Ovary (tissue), 9 donors: ENCODE results near the gene CLDN2. TPM values are rescaled to one million over a fixed set of nuclear protein-coding genes. Genes with fewer than 3 reads are reported as not detected.

ENCODE experiments used
- DNase-seq, 5 donors: peaks; one replicate each; pipeline ENCODE4 v3.0.0-alpha.2; 2019 to 2020
- H3K27ac ChIP-seq, 2 donors: fragments of 200-600 bp; one replicate each; pipeline versions ENCODE4 v1.5.1 to v1.8.0; 2019 to 2022
- H3K27me3 ChIP-seq: fragments of 200-600 bp; one replicate; pipeline ENCODE4 v1.8.0; 2022
- H3K36me3 ChIP-seq: fragments of 200-600 bp; sonication (generic); one replicate; pipeline ENCODE4 v1.5.1; 2019
- H3K4me1 ChIP-seq: one replicate; pipeline ENCODE4 v1.8.1; 2013; ENCODE audit warnings: mild to moderate bottlenecking, moderate library complexity; ENCODE audit not compliant: insufficient read depth
- H3K4me3 ChIP-seq: fragments of 200-600 bp; sonication (generic); one replicate; pipeline ENCODE4 v1.5.1; 2017
- H3K9me3 ChIP-seq, 2 donors: fragments of 200-600 bp in 1 of 2; sonication (generic) in 1 of 2; one replicate each; pipeline versions ENCODE4 v1.5.1 to v1.8.1; 2013 to 2019; ENCODE audit warnings: mild to moderate bottlenecking in 1 of 2, moderate library complexity in 1 of 2
- EP300 ChIP-seq: sonication (generic); formaldehyde crosslinking; IDR thresholded peaks from one replicate; pipeline ENCODE4 v1.6.1; 2017; ENCODE audit warnings: antibody characterized with exemption
- POLR2A ChIP-seq: fragments of 450-650 bp; IDR thresholded peaks from one replicate; pipeline ENCODE4 v1.6.1; 2017; ENCODE audit warnings: antibody characterized with exemption, mild to moderate bottlenecking, moderate library complexity
- WGBS, 3 donors: extraction: QIAGEN DNeasy Blood & Tissue Kit in 1 of 3; methylation state at CpG; one replicate each; pipeline versions ENCODE4 v1.1.5 to v1.1.7; 2013 to 2017; 5-methylcytosine and 5-hydroxymethylcytosine counted together
- intact Hi-C, 4 donors: fragments of 100-400 bp; cut with DNase I; formaldehyde crosslinking; loops; one replicate each; pipeline versions ENCODE4 v1.11.0 to v1.15.1; 2022 to 2023
- polyA plus RNA-seq, 2 donors: library from polyadenylated mRNA; stranded (reverse); fragments of 200-250 nt in 1 of 2; fragments of 350-450 nt in 1 of 2; fragmentation: Illumina TruSeq in 1 of 2; extraction: RNeasy Lipid Tissue Mini Kit (QIAGEN cat#74804) in 1 of 2; gene quantifications; one replicate each; pipeline ENCODE4 v1.2.3, GENCODE V29; 2013 to 2014
- total RNA-seq, 7 donors: library from RNA; depleted of rRNA in 2 of 7; stranded (reverse); fragments of >200 nt in 2 of 7; fragmentation: NEBNext Ultra II Directional in 3 of 7; extraction: Animal tissue kit (Norgen Biotek cat#: 25700) in 3 of 7; gene quantifications; one replicate each; pipeline versions ENCODE4 v1.1.0 to v1.2.4, GENCODE V29; 2016 to 2023
- TF ChIP-seq, protein P1 (sequence below), 3 donors: fragments of 450-650 bp in 2 of 3; fragments of 200-600 bp in 1 of 3; IDR thresholded peaks; one replicate each; pipeline versions ENCODE4 v1.5.1 to v1.8.0; 2016 to 2022; ENCODE audit warnings: antibody characterized with exemption in 3 of 3, mild to moderate bottlenecking in 1 of 3
- donor health status: DM: no; HTN: no; CAD: no; lungs with moderate emphysema.
- donor health status: DM: no; HTN: no; CAD: no.
- donor health status: Bipolar disorder and iron deficiency.
- donor health status: DM: yes; HTN: yes; CAD: no.
- donor health status: DM: no; HTN: no; CAD: no.
- donor health status: DM: yes; HTN: yes; CAD: no.

CLDN2 gene
- total and polyA plus RNA-seq, 9 donors = 0.10 to 0.70 (median 0.47) TPM; not detected in 5

DNA sequence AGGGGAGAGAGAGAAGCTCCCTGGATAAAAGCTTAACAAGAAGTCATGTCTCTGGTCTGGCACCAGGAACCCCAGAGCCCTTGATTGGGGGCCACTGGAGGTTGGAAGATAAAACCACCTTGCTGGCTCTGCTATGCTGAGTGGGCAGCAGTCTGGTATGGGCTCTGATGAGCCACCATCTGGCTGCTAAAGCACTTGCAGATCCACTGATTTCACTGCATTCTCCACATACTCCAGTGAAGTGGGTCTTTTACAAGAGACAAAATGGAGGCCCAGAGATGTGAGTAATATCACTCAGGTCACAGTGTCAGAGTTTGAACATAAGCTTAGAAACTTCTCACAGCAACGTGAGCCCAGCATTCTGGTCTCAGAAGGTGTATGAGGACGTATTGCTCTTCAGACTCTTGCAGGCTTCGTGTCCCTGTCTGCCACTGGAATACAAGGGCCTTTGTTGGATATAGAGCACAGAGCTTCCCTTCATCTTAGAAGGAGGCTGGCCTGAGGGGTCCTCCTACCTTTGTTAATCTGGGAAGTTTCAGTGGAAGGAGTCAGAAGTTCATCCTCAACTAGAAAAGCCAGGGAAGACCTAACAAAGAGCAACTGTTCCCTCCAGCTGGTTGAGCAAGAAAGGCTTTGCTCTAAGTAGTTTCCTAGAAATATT, 11.8 kb downstream of the CLDN2 start:
- no peak overlapping the region for H3K27ac ChIP-seq
- no peak for TF ChIP-seq POLR2A
- TF ChIP-seq EP300 = no peak
- TF ChIP-seq, protein P1, sequence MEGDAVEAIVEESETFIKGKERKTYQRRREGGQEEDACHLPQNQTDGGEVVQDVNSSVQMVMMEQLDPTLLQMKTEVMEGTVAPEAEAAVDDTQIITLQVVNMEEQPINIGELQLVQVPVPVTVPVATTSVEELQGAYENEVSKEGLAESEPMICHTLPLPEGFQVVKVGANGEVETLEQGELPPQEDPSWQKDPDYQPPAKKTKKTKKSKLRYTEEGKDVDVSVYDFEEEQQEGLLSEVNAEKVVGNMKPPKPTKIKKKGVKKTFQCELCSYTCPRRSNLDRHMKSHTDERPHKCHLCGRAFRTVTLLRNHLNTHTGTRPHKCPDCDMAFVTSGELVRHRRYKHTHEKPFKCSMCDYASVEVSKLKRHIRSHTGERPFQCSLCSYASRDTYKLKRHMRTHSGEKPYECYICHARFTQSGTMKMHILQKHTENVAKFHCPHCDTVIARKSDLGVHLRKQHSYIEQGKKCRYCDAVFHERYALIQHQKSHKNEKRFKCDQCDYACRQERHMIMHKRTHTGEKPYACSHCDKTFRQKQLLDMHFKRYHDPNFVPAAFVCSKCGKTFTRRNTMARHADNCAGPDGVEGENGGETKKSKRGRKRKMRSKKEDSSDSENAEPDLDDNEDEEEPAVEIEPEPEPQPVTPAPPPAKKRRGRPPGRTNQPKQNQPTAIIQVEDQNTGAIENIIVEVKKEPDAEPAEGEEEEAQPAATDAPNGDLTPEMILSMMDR (IDR thresholded peaks at IDR 0.05) = no peak
- no peaks in the 10 kb centered on the region for H3K36me3 ChIP-seq
- H3K27me3 ChIP-seq = no peaks in the 10 kb centered on the region
- H3K4me3 ChIP-seq = no peak overlapping the region
- 68 to 83% (median 69%) methylated on average over 3 of the region's 3 CpGs for WGBS, 3 donors
- no peaks in the 10 kb centered on the region for H3K4me1 ChIP-seq
- H3K9me3 ChIP-seq = no peaks in the 10 kb centered on the region
- intact Hi-C loops = no loop called here
- no peak for DNase-seq

DNA sequence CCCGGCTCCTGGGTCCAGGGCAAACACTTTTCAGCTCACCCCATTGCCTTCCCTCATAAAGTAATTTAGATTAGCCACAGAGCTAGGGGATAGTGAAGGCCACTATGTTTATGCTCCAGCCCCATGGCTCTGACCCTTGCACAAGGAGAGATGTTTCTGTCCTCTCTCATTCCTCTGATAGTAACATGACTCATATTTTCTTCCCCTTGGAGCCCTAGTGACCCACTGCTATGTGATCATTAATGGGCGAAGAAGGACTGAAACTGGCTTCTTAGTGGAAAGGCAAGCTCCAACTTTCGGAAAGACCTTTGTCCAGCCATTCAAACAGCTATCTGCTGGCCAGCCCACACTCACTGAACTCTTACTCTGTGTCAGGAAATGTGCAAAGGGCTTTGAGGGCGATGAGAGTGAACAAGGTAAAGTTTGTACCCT, 12.3 kb downstream of the CLDN2 start:
- TF ChIP-seq, protein P1 (IDR thresholded peaks at IDR 0.05) = no peak
- TF ChIP-seq POLR2A = no peak
- TF ChIP-seq EP300 = no peak
- DNase-seq = no peak
- intact Hi-C loops = no loop called here
- no peaks in the 10 kb centered on the region for H3K36me3 ChIP-seq
- no peak overlapping the region for H3K4me3 ChIP-seq
- no peaks in the 10 kb centered on the region for H3K4me1 ChIP-seq
- no peak overlapping the region for H3K27ac ChIP-seq
- H3K9me3 ChIP-seq = no peaks in the 10 kb centered on the region
- 50 to 60% (median 56%) methylated on average over 4 of the region's 4 CpGs for WGBS, 3 donors
- no peaks in the 10 kb centered on the region for H3K27me3 ChIP-seq

DNA sequence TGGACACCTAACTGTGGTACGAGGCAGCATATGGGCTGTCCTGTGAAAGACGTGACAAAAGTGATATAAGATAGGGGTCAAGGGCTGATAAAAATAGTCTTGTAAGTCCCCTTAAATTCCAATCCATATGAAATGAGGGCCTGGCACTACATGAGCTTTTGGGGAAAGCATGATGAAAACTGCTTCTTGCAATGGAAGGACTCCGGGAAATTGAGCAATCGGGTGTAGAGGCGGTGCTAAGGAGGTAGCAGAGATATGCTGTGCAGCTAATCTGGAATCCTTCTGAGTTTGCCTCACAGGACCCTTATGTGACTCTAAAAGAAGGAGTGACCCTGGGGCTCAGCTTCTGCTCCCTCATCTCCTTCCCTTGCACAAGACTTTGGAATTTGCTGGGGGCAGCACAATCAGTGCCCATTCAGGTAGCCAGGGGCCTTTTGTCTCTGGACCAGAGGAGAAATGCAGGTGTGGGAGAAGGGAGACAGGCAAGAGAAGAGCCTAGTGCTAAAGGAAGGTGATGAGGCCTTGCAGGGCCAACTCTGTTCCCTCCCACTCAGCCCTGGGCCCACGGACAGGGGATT, 12.8 kb downstream of the CLDN2 start:
- peak in 3 of 5 donors; percentile 11 to 50 (median 24) for DNase-seq
- Histone ChIP-seq H3K4me1 (no peaks in the 10 kb centered on the region), H3K4me3 (no peak overlapping the region), H3K9me3 (no peaks in the 10 kb centered on the region), H3K27ac (no peak overlapping the region), H3K36me3 (no peaks in the 10 kb centered on the region), H3K27me3 (no peaks in the 10 kb centered on the region)
- intact Hi-C loops = no loop called here
- TF ChIP-seq EP300 (no peak), POLR2A (no peak)
- TF ChIP-seq, protein P1 (IDR thresholded peaks at IDR 0.05) = no peak
- WGBS, 3 donors = 55 to 60% (median 59%) methylated on average over 6 of the region's 6 CpGs

DNA sequence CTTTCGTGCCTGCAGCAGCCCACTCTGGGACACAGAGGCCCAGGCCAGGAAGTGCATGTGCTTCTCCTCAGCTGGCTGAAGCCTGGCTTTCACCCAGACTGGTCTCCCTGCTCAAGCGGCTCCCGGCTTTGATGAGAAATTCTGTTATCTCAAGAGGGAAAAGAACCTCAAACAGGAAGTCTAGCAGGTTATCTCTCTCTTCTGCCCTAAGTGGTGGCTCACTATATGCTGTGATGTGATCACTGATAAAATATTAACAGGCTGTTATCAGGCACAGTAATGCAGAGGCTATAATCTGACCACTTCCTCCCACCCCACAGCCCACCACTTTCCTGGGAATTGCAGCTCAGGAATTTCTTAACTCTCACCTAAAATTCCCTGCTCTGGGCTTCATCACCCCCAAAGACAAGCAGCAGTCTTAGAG, 13.3 kb downstream of the CLDN2 start:
- no peaks in the 10 kb centered on the region for H3K4me1 ChIP-seq
- intact Hi-C loops = no loop called here
- DNase-seq = peak in 4 of 5 donors; percentile 33 to 66 (median 49)
- no peak overlapping the region for H3K27ac ChIP-seq
- no peak overlapping the region for H3K4me3 ChIP-seq
- TF ChIP-seq EP300 (no peak), POLR2A (no peak)
- TF ChIP-seq, protein P1 (IDR thresholded peaks at IDR 0.05) = no peak
- WGBS, 3 donors = 22 to 38% (median 33%) methylated on average over 3 of the region's 3 CpGs
- H3K9me3 ChIP-seq = no peaks in the 10 kb centered on the region
- no peaks in the 10 kb centered on the region for H3K36me3 ChIP-seq
- no peaks in the 10 kb centered on the region for H3K27me3 ChIP-seq
